ENCODE results near the gene BRPF1. TPM values are rescaled to one million over a fixed set of nuclear protein-coding genes. Genes with fewer than 3 reads are reported as not detected.
A peak's percentile ranks its signal among the peaks of the same experiment; 100 is the strongest.

The BRPF1 gene
- total RNA-seq, 1 donor from 2014 or later = 44.6 TPM

DNA sequence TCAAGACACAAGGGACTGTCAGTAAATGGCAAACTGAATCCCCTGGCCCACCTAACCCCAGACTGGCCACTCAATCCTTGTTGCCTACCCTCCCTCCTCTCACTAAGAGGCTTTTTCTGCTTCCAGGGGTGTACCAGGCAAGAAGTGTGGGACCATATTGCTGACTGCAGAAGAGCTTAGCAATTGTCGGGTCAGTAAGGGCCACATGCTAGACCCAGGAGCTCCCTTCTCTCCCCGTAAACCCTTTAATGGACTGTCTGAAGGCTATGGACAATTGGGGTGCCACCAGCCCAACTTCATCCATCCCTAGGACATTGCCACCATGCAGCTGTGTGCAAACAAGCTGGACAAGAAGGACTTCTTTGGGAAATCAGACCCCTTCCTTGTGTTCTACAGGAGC, 19.1 kb upstream of the BRPF1 start:
- H3K27ac Mint-ChIP-seq = no peak overlapping the region
- intact Hi-C loops (cut with micrococcal nuclease) = no loop called here
- H3K4me1 Mint-ChIP-seq (ENCODE audit: low read depth) = peaks cover 8% of the 10 kb centered on the region
- H3K4me3 Mint-ChIP-seq = no peak overlapping the region
- H3K9me3 Mint-ChIP-seq = no peaks in the 10 kb centered on the region
- H3K36me3 Mint-ChIP-seq (ENCODE audit: low read depth) = no peaks in the 10 kb centered on the region
- peaks cover 2% of the 10 kb centered on the region for H3K27me3 Mint-ChIP-seq (ENCODE audit: insufficient read depth)
- no peak for DNase-seq (ENCODE audit: low spot score)

DNA sequence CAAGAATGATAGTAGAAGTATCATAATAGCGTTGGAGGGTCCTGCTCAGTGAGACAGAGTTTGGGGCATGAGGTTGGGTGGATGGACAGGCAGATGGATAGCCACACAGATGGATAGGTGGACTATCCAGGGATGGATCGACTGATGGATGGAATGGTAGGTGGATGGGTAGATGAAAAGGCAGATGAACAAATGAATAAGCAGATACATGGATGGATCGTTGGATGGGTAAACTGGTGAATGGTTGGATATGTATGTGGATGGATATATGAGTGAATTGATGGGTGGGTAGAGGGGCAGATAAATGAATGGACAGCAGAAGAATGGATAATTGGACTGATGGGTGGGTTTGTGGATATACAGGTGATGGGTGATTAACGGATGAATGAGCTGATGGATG, 18.4 kb upstream of the BRPF1 start:
- no peak for DNase-seq (ENCODE audit: low spot score)
- Mint-ChIP-seq H3K27ac (no peak overlapping the region), H3K27me3 (ENCODE audit: insufficient read depth) (peaks cover 4% of the 10 kb centered on the region), H3K36me3 (ENCODE audit: low read depth) (no peaks in the 10 kb centered on the region), H3K9me3 (no peaks in the 10 kb centered on the region), H3K4me1 (ENCODE audit: low read depth) (peaks cover 8% of the 10 kb centered on the region), H3K4me3 (no peak overlapping the region)
- intact Hi-C loops (cut with micrococcal nuclease) = no loop called here

DNA sequence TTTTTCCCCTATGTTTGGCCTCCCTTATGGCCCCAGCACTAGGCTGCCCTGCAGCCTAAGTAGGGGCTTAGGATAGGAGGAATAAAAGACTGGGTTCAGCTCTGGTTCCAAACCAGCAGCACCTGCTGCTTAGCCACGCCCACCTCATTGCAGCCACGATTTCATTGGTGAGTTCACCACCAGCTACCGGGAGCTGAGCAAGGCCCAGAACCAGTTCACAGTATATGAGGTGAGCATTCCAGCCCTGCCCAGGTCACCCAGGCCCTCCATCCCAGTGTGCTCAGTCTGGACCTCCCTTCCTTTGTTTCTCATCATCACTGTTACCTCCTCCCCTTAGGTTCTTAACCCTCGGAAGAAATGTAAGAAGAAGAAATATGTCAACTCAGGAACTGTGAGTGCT, 16.4 kb upstream of the BRPF1 start:
- H3K36me3 Mint-ChIP-seq (ENCODE audit: low read depth) = no peaks in the 10 kb centered on the region
- H3K9me3 Mint-ChIP-seq = no peaks in the 10 kb centered on the region
- intact Hi-C loops (cut with micrococcal nuclease) = no loop called here
- H3K27ac Mint-ChIP-seq = no peak overlapping the region
- DNase-seq (ENCODE audit: low spot score) = no peak
- H3K4me3 Mint-ChIP-seq = no peak overlapping the region
- peaks cover 4% of the 10 kb centered on the region for H3K27me3 Mint-ChIP-seq (ENCODE audit: insufficient read depth)
- peaks cover 5% of the 10 kb centered on the region for H3K4me1 Mint-ChIP-seq (ENCODE audit: low read depth)

DNA sequence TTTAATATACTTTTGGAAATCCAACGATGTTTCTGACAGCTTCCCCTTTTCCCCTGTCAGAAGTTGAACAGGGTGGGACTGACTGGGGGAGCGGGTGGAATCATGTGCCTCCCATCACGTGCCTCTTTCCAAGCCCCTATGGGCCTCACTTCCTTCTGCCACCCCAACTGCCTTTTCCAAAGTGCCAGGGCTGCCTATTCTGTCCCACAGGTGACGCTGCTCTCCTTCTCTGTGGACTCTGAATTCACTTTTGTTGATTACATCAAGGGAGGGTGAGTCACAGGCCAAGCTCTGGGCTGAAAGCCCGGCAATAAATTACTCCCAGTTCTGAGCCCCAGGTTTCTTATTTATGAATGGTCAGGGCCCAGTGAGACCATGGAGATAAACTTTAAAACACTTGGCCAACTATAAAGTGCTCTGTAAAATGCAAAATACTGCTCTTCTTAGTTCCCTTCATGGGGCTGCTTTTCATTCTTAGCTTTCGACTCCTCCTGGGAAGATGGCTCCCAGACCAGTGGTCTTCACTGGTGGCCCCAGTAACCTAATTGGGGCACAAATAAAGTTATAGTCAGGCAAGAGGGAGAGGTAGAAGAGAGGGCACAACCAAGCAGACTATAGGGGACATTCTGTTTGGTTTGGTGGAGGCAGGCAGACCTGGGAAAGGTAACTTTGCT, 15.6 kb upstream of the BRPF1 start:
- Mint-ChIP-seq H3K9me3 (no peaks in the 10 kb centered on the region), H3K4me1 (ENCODE audit: low read depth) (no peaks in the 10 kb centered on the region), H3K27ac (no peak overlapping the region), H3K4me3 (no peak overlapping the region), H3K36me3 (ENCODE audit: low read depth) (no peaks in the 10 kb centered on the region), H3K27me3 (ENCODE audit: insufficient read depth) (peaks cover 4% of the 10 kb centered on the region)
- intact Hi-C loops (cut with micrococcal nuclease) = no loop called here
- DNase-seq (ENCODE audit: low spot score) = no peak

DNA sequence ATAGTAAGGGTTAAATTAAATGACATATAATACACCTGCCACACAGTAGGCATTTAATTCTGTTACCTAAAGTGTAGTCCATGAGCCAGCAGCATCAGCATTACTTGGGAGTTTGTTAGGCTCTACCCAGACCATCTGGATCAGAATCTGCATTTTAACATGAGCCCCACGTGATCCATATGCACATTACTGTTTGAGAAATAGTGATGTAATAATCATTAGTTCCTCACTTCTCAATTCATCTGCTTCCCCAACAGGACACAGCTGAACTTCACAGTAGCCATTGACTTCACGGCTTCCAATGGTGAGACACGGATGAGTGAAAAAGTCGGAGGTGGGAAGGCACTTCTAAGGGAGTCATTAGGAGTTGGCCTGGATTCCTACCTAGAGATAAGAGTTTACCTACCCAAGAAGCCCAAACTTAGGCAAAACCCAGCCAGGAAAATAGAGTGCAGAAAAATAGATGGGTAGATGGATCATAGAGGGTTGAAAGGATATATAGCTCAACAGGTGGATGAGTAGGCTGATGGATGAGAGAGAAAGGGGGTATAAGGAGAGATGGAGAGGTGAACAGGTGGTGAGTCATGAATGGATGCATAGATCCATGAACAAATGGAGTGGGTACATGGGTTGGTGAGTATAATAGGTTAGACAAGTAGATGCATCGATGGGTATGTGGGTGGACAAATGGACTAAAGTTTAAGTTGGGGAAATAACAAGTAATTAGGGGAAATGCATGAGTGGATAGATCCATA, 14.6 kb upstream of the BRPF1 start:
- Mint-ChIP-seq H3K9me3 (no peaks in the 10 kb centered on the region), H3K27ac (no peak overlapping the region), H3K27me3 (ENCODE audit: insufficient read depth) (peaks cover 4% of the 10 kb centered on the region), H3K4me1 (ENCODE audit: low read depth) (no peaks in the 10 kb centered on the region), H3K4me3 (no peak overlapping the region), H3K36me3 (ENCODE audit: low read depth) (no peaks in the 10 kb centered on the region)
- no peak for DNase-seq (ENCODE audit: low spot score)
- intact Hi-C loops (cut with micrococcal nuclease) = no loop called here

DNA sequence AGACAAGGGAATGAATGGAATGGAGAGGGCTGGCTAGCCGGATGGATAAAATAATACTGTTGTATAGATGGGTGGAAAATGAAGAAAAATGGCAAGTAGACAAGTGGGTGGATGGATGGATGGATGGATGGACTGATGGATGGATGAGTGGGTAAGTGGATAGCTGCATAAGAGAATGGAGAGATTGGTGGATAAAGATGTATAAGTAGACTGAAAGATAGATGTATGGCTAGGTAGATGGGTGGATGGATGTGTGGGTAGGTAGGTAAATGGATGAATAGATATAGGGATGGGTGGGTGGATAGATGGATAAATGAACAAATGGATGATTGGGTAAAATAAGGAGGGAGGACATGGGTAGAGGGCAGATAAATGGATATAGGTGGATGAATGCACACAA, 14.0 kb upstream of the BRPF1 start:
- H3K4me3 Mint-ChIP-seq = no peak overlapping the region
- no peaks in the 10 kb centered on the region for H3K9me3 Mint-ChIP-seq
- DNase-seq (ENCODE audit: low spot score) = no peak
- intact Hi-C loops (cut with micrococcal nuclease) = no loop called here
- H3K4me1 Mint-ChIP-seq (ENCODE audit: low read depth) = no peaks in the 10 kb centered on the region
- peaks cover 6% of the 10 kb centered on the region for H3K27me3 Mint-ChIP-seq (ENCODE audit: insufficient read depth)
- no peaks in the 10 kb centered on the region for H3K36me3 Mint-ChIP-seq (ENCODE audit: low read depth)
- H3K27ac Mint-ChIP-seq = no peak overlapping the region

DNA sequence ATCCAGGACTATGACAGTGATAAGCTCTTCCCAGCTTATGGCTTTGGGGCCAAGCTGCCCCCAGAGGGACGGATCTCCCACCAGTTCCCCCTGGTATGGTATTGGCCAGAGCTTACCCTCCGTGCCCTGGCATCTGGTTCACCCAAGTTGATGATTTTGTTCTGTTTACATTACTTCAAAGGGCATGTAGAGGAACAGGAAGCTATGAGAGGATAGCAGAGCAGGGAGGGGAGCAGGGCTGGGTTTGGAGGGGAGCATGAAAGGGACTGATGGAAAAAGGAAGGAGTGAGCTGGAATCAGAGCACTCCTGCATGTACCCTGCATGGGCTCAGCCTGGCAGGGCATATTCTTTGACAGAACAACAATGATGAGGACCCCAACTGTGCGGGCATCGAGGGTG, 13.4 kb upstream of the BRPF1 start:
- H3K4me1 Mint-ChIP-seq (ENCODE audit: low read depth) = no peaks in the 10 kb centered on the region
- no peak overlapping the region for H3K4me3 Mint-ChIP-seq
- peaks cover 9% of the 10 kb centered on the region for H3K27me3 Mint-ChIP-seq (ENCODE audit: insufficient read depth)
- no peak overlapping the region for H3K27ac Mint-ChIP-seq
- intact Hi-C loops (cut with micrococcal nuclease) = no loop called here
- no peak for DNase-seq (ENCODE audit: low spot score)
- H3K9me3 Mint-ChIP-seq = no peaks in the 10 kb centered on the region
- H3K36me3 Mint-ChIP-seq (ENCODE audit: low read depth) = no peaks in the 10 kb centered on the region

DNA sequence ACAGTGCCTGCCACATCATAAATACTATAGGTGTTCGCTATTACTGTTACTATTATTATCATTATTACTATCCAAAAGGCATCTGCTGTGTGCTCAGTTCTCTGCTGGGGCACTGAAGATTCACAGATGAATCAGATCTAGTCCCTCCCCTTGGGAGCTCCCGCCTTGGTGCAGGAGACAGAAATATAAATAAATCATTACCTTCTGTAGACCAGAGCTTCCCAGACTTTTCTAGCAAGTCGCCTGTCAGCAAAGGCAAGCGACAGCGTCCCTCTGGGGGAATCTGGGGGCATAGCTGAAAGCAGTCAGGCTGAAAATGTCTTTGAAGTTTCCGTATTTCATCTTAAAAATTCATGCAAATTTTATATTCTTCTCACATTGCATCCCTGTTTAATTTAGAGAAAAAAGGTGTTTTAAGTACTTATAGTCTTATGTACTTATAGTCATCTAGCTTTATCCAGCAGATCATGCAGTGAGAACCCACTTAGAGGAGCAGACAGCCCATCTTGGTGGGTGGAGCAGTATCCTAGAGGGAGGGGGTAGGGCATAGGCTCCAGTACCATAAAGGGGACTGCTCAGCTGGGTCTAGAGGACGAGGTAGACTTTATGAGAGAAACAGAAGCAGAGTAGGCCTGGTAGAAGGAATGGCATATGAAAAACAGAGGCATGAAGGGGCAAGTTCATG, 10.4 kb upstream of the BRPF1 start:
- H3K36me3 Mint-ChIP-seq (ENCODE audit: low read depth) = no peaks in the 10 kb centered on the region
- no peaks in the 10 kb centered on the region for H3K4me1 Mint-ChIP-seq (ENCODE audit: low read depth)
- H3K4me3 Mint-ChIP-seq = no peak overlapping the region
- DNase-seq (ENCODE audit: low spot score) = no peak
- intact Hi-C loops (cut with micrococcal nuclease) = no loop called here
- H3K27me3 Mint-ChIP-seq (ENCODE audit: insufficient read depth) = peaks cover 7% of the 10 kb centered on the region
- H3K27ac Mint-ChIP-seq = no peak overlapping the region
- no peaks in the 10 kb centered on the region for H3K9me3 Mint-ChIP-seq

DNA sequence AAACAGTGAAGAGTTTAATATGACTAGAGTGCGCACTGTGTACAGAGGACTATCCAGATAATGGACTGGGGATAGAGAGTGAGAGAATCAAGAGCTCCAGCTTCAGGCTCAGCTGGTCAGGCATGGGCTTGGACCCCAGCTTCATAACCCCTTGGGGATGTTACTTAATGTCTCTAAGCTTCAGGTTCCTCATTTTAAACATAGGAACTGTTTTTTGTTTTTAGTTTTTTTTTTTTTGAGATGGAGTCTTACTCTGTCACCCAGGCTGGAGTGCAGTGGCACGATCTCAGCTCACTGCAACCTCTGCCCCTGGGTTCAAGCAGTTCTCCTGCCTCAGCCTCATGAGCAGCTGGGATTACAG, 9.9 kb upstream of the BRPF1 start:
- no peak overlapping the region for H3K27ac Mint-ChIP-seq
- intact Hi-C loops (cut with micrococcal nuclease) = no loop called here
- H3K27me3 Mint-ChIP-seq (ENCODE audit: insufficient read depth) = peaks cover 7% of the 10 kb centered on the region
- DNase-seq (ENCODE audit: low spot score) = no peak
- H3K4me3 Mint-ChIP-seq = no peak overlapping the region
- no peaks in the 10 kb centered on the region for H3K9me3 Mint-ChIP-seq
- peaks cover 2% of the 10 kb centered on the region for H3K4me1 Mint-ChIP-seq (ENCODE audit: low read depth)
- H3K36me3 Mint-ChIP-seq (ENCODE audit: low read depth) = no peaks in the 10 kb centered on the region

DNA sequence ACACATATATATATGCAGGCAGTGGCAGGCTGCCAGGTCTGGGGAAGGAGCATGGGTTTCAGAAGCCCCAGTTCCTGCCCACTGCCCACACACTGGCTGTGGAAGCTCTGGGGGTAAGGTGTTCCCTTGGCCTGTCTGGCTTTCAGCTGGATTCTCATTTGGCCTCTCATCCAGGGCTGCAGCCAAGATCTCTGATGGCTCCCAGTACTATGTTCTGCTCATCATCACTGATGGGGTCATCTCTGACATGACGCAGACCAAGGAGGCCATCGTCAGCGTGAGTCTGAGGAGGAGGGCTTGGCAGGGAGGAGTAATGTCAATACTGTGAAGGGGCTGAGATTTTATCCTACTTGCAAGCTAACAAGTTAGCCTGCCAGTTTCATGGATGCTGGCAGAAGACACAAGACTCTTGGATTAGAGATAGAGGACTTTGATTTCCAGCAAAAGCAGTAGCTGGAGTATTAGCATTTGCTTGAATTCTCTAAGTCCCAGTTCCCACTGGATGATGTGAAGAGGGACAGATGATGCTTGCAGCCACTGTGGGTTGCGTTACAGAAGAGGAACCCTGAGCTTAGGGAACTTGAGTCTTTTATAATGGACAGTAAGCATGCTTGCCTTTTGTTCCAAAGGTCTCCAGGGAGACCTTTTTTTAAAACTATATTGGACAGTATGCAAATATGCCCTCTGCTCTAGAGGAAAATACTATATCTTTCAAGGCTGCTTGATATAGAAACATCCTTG, 5.6 kb upstream of the BRPF1 start:
- intact Hi-C loops (cut with micrococcal nuclease) = no loop called here
- H3K27ac Mint-ChIP-seq = no peak overlapping the region
- H3K4me1 Mint-ChIP-seq (ENCODE audit: low read depth) = peaks cover 21% of the 10 kb centered on the region
- DNase-seq (ENCODE audit: low spot score) = no peak
- no peaks in the 10 kb centered on the region for H3K36me3 Mint-ChIP-seq (ENCODE audit: low read depth)
- H3K27me3 Mint-ChIP-seq (ENCODE audit: insufficient read depth) = peaks cover 4% of the 10 kb centered on the region
- no peak overlapping the region for H3K4me3 Mint-ChIP-seq
- H3K9me3 Mint-ChIP-seq = no peaks in the 10 kb centered on the region

DNA sequence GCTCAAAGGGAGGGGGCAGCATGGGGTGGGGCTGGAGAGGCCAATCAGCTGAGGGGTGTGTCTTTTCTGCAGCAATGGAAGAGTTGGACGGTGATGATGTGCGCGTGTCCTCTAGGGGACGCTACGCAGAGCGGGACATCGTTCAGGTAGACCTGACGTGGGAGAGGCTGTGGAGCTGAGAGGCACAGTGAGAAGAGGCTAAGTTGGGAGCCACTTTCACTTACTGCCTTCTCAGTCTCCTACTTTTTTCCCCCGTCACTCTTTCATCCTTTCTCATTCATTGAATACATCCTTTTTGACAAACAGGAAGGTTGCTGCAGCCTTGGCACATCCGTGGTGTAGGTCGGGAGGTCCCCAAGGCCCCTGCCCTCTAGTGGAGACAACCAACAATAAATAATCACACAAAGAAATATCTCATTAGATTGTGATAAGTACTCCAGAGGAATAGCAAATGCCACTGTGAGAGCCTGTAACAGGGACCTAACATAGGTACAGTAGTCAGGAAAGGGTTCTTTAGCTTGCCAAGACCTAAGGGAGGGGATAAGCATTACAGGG, 4.4 kb upstream of the BRPF1 start:
- no peaks in the 10 kb centered on the region for H3K36me3 Mint-ChIP-seq (ENCODE audit: low read depth)
- H3K9me3 Mint-ChIP-seq = no peaks in the 10 kb centered on the region
- peak overlapping the region; percentile 66 for H3K4me3 Mint-ChIP-seq
- H3K27me3 Mint-ChIP-seq (ENCODE audit: insufficient read depth) = peaks cover 4% of the 10 kb centered on the region
- peak; percentile 40 for DNase-seq (ENCODE audit: low spot score)
- intact Hi-C loops (cut with micrococcal nuclease) = loop anchor here (1.0 kb wide), 4 partner anchors 22 to 374 kb away; partner anchors contain the start of gene OGG1
- H3K27ac Mint-ChIP-seq = peak overlapping the region; percentile 70
- H3K4me1 Mint-ChIP-seq (ENCODE audit: low read depth) = peaks cover 22% of the 10 kb centered on the region

DNA sequence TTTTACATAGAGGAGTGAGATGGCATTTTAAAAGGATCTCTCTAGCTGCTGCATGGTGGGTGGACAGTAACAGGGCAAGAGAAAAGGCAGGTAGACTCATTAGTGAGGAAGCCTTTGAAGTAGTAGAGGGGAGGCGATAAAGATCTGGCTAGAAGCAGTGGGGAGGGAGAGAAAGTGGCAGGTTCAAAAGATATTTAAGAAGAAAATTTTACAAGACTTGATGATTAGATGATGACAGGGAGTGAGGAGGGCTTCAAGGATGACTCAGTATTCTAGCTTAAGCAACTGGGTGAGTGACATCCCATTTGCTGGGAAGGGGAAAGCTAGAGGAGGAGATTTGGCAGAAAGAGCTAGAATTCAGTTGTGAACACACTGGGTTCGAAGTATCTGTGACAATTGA, 3.8 kb upstream of the BRPF1 start:
- Mint-ChIP-seq H3K4me3 (no peak overlapping the region), H3K27me3 (ENCODE audit: insufficient read depth) (peaks cover under 1% of the 10 kb centered on the region), H3K9me3 (no peaks in the 10 kb centered on the region), H3K36me3 (ENCODE audit: low read depth) (peaks cover 3% of the 10 kb centered on the region), H3K4me1 (ENCODE audit: low read depth) (peaks cover 27% of the 10 kb centered on the region), H3K27ac (no peak overlapping the region)
- no peak for DNase-seq (ENCODE audit: low spot score)
- intact Hi-C loops (cut with micrococcal nuclease) = loop anchor here (1.0 kb wide), 4 partner anchors 22 to 374 kb away; partner anchors contain the start of gene OGG1

Data from activated T-helper 1 cell treated with anti-CD3 and anti-CD28 coated beads, Interleukin-12 subunit alpha, Interleukin-12 subunit beta, Interleukin-2, Interleukin-4 antibody, amounts not matched to agents 30 ng/mL and 10 ng/mL and 1 ng/mL, durations not matched to agents 14 hours and 24 hours and 36 hours (primary cell).